PC-9 (cell line): ENCODE data around the gene NPEPL1.

Experiments used
- CTCF ChIP-seq: fragments of 200-600 bp; sonication (generic); conservative IDR thresholded peaks from 2 replicates; pipeline ENCODE4 v1.6.1; 2017; ENCODE audit warnings: mixed run types, antibody characterized with exemption, mild to moderate bottlenecking, moderate library complexity
- EZH2 ChIP-seq: fragments of 200-600 bp; sonication (generic); IDR thresholded peaks from 2 replicates; pipeline ENCODE4 v1.8.0; 2017; ENCODE audit warnings: antibody characterized with exemption, low read depth

- no peak for TF ChIP-seq CTCF
- no peak for TF ChIP-seq EZH2
These were observed 56.0 kb downstream of the NPEPL1 start for GRCh38 chr20:58748618-58749017.
